ENCODE data around the gene LRIG2.

GRCh38 chr1:113095790-113096455 is 22.9 kb downstream of the LRIG2 start:
- TF ChIP-seq CTCF (IDR thresholded peaks at IDR 0.05) (no peak), POLR2A (IDR thresholded peaks at IDR 0.05) (no peak)

All from heart left ventricle (tissue), 13 donors.